Stimulated activated CD4-positive, alpha-beta T cell treated with anti-CD3 and anti-CD28 coated beads, Interleukin-2, amount 100 ng/mL, for 24 hours (primary cell): ENCODE measurements around the gene CDKL2.

Experiments
- DNase-seq, 2 donors: peaks; one replicate each; pipeline ENCODE4 v3.0.0-alpha.2; 2020

CDKL2 gene

DNA sequence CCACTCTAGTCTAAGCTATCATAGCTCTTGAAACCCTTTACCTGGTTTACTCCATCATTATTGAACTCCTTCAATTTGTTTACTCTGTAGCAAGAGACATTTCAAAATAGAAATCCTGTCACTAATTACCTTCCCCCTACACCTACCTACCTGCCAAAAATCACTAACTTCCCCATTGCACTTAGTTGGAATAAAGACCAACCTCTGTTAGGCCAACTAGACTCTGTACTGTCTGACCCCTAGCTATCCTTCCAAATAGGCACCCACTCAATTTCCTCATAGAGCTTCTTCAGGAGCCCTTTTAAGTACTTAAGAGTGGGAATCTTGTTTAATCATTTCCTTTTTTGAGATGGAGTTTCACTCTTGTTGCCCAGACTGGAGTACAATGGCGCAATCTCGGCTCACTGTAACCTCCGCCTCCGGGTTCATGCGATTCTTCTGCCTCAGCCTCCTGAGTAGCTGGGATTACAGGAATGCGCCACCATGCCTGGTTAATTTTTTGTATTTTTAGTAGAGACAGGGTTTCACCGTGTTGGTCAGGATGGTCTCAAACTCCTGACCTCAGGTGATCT lies 8.9 kb upstream of the CDKL2 start:
- no peak for DNase-seq

DNA sequence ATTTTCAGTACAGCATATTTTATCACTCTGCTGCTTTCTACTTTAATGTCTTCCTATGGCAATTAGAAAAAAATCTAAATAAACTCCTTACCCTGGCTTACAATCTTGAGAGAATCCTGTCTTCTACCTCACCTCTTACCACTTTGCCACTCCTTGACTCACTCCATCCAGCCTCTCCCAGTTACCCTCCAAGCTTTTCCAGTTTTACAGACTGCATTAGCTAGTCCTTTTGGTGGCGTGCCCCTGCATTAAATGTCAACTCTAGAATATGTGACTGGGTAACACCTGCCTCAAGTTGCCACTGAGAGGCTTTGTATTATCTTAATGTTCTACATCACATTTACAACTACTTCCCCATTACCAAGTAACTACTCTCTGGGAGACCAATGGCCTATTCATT lies 7.5 kb upstream of the CDKL2 start:
- DNase-seq = no peak

DNA sequence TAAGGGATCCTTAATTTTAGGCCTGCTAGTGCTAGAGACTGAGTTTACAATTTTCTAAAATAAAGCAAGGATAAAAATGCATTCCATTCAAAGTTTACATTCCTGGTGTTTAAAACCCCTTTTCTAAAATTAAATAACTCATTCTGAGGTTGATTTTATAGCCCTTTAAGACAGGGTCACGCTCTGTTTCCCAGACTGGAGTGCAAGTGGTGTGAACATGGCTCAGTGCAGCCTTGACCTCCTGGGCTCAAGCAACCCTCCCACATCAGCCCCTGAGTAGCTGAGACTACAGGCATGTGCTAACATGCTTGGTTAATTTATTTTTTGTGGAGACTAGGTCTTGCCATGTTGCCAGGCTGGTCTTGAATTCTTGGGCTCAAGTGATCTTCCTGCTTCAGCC lies 6.8 kb upstream of the CDKL2 start:
- DNase-seq = no peak

DNA sequence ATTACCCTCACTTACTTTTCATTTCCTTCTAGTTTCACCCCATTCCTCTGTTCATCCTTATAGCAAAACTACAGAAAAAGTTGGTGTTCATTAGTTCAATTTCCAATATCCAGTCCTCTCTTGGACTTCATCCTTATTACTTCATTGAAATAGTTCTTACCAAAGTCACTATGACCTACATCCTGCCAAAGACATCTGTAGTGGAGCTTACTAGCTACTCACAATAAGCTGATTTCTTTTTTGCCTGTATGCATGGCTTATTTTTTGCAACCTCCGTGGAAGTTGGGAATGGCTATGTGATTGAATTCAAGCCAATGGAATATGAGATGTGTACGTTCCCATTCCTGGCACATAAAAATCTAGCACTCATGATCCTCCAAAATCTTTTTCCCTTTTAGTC lies 4.6 kb upstream of the CDKL2 start:
- no peak for DNase-seq

DNA sequence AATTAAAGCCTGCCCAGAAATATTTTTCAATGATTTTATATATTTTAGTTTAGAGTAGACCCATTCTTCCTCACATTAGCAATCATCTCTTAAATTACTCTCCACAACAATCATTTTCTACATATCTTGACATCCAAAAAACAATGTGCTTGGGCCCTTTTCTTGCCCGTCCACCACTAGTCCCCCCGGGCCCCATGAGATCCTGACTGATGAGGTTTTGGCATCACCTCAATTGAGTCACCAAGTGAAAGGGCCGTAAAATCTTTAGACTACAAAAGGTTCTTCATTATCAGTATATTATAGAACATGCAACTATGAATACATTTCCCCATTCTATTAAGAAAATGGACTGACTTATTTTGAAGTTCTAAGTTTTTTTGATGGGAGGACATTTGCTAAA lies 4.0 kb upstream of the CDKL2 start:
- DNase-seq = no peak

DNA sequence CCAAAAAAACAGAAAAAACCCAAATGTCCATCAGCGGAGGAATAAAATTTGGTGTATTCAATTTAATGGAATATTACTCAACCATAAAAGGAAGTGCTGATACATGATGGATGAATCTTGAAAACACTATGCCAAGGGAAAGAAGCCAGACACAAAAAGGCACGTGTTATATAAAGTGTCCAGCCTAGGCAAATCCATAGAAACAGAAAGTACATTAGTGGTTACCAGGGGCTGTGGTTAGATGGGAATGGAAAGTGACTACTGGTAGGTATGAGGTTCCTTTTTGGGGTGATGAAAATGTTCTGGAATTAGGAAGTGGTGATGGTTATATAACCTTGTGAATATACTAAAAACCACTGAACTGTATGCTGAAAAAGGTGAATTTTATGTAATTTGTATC lies 3.5 kb upstream of the CDKL2 start:
- no peak for DNase-seq

DNA sequence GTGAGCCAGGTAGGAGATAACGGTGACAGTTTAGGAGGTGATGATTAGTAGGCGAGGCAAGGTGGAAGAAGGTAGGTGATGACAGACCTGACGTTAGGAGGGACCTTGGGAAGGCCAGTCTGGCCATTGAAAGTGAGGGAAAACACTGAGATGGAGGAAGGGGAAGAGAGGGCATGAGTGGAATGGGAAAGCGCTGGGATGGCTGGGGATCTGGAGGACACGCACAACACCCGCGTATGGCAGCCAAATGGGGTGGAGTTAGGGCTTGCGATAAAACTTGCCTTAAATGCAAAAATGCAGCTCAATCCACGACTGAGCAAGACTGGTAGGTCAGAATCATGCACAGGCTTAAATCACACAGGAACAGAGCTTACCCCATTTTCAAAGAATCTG lies 605 bp upstream of the CDKL2 start:
- no peak for DNase-seq

DNA sequence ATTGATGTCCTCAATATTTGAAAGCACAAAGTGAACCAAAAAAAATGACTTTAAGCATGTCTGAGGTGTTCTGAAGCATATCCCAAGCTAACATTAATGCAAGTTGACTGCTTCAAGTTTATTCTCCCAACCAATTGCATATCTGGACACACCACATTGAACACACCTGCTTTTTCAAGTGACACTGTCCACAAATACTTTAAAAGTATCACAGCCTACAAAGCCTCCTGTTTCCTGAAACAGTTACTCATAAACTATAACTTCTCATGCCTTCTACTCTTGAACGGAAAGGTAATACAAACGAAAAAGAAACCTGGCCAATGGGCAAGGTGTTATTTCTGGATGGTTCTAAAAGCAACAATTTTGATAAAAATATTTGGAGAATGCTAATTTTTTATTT lies 1.1 kb downstream of the CDKL2 start:
- DNase-seq = no peak

DNA sequence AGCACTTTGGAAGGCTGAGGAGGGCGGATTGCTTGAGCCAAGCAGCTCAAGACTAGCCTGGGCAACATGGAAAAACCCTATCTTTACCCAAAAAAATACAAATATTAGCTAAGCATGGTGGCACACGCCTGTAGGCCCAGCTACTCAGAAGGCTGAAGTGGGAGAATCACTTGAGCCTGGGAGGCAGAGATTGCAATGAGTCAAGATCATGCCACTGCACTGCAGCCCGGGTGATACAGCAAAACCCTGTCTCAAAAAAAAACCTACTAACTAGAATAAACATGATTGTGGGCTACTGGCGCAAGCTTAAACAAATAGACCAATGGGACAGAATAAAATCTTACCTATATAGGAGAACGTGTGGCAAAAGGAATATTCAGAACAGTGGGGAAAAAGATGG lies 7.3 kb downstream of the CDKL2 start:
- DNase-seq = no peak

DNA sequence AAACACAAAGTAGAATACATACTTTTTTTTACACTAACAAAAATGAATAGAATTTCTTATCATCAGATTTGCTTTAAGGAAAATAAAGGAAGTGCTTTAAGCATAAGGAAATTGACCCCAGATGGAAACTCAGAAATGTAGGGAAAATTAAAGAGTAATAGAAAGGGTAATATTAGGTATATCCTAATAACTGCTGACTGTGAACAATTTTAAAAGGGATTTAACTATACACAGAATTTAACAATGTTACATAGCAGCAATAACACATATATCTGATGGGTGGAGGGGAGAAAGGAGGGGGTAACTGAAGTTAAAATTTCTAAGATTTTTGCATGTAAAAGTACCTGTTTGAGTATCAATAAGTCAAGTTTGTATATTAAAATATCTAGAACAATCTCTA lies 8.6 kb downstream of the CDKL2 start:
- no peak for DNase-seq

DNA sequence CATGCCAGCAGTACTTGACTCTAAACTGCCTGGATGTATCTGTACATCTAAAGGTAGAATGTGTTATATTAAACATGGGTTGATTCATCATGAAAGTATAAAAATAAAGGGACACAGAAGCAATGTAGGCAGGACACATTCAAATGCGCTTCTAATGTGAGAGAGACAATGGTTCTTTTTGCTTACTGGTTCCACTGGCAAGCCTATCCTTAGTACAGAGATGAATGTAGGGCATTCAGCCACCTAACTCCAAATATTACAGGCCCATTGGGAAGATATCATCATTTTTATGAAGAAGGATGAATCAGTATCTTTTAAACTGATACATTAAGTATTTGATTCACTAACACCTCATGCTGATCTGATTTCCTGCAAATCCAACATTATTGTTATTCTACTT lies 18.0 kb downstream of the CDKL2 start:
- no peak for DNase-seq

DNA sequence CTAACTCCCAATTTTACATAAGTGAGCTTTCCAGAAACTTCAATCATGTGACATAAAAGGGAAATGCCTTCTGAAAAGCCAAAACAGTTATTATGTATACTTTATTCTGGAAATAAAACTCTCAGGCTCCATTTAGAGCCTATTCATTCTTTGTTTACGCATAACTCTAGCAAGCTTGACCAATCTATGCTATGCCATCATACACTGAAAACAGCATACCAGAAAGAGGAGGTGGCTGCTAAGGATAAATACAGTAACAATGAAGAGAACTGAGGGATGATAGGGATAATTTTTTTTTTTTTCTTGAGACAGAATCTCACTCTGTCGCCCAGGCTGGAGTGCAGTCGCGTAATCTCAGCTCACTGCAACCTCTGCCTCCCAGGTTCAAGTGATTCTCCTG lies 24.4 kb downstream of the CDKL2 start:
- DNase-seq = no peak

DNA sequence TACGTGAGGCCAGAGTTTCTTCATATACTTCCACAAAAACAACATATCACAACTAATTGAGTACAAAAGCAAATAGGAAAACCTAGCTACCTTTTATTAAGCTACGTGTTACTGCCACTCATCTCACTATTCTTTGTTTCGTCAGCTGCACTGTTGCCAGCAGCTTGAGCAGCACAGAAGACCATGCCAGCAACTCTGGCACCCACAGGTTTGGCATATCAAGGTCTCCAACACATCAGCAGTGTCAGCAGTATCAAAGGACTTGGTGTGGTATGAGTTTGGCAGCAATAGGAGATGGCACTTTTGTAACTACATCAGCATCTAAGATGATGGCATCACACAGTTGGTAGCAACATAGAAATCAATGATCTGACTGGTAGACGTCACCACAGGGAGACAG lies 30.7 kb downstream of the CDKL2 start:
- no peak for DNase-seq

DNA sequence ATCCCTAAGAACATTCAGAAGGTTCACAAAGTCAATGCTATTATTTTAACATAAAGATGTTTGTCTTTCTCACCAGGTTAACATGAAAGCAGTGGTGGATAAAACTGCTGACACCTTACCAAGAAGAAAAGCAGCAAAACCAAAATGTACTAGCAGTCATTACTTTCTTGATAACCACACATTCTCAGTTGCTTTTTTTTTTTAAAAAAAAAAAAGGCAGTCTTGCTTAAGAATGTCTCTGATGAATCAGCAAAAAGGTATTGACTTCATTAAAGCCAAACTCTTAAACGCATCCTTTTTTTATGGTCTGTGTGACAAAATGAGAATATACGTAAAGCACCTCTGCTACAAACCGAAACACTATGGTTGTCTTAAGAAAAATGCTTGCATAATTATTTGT lies 31.9 kb downstream of the CDKL2 start:
- no peak for DNase-seq

DNA sequence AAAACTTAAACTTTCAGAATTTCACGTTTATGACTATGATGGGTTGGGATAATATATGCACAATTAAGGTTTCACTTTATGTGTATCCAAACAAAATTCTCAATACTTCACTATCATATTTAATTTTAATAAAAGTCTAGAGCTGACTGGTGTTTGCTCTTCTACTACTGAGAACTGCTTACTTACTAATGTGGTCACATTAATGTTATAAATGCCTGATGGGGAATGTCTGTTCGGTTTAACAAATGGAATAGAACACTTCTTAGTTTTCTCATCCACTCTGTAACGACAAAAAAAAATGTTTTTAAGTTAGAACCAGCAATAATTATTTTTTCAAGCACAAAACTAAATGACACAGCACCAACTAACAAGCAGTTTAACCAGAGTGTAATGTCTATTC lies 34.3 kb downstream of the CDKL2 start:
- DNase-seq = no peak

DNA sequence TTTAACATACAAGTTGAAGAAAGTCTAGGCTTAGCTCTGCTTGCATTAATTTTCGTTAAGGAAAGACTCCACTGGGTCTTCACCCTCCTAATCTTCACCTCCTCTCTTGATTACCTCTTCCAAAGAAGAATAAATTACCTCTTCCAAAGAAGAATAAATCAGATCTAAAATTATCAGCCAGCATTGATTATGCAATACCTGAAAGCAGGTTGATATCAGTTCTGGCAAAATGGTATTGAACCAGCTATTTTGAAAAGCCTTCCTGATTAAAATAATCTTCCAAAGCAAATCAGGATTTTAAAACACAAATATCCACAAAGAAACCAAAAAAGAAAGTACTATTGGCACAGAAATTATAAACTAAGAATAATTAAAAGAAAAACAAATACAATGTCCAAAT lies 36.9 kb downstream of the CDKL2 start:
- DNase-seq = no peak

DNA sequence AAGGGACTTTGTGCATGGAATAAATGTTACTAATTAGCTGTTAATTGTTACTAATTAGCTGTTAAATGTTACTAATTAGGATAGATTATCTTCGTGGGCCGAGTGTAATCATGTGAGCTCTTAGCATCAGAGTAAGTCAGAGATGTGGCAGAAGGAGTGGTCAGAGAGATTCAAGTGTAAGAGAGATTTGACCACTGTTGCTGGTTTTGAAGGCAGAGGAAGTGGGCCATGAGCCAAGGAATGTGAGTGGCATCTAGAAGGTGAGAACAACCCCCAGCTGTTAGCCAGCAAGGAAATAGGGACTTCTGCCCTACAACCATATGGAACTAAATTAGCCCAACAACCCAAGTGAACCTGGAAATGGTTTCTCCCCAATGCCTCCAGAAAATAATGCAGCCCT lies 46.3 kb downstream of the CDKL2 start:
- no peak for DNase-seq

DNA sequence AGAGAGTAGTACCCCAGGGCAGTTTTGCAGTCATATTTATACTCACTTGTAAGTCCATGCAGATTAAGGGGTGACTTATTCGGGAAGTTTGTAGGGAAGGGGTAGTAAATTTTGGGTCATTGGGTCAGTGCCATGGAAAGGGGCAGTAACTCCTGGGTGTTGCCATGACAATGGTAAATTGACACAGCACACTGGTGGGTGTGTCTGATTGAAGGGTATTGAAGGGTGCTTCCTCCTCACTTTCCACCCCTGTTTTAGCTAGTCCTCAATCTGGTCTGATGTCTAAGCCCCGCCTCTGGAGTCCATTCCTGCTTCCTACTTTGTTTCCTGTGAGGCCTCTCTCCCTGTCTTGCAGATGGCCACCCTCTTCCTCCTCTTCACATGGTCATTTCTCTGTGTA lies 62.6 kb downstream of the CDKL2 start:
- no peak for DNase-seq

DNA sequence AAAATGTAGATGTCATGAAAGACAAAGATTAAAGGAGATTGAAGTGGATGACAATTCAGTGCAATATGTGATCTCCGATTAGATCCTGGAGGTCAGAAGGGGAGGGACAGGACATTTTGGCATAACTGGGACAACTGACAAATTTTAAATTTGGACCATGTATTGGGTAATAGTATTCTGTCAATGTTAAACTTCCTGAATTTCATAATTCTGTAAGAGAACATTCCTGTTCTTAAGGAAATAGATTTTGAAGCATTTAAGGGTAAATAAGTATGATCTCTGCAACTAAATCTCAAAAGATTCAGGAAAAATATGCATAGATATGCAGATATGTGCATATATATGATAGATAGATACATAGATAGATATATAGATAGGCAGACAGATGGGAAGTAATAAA lies 63.4 kb downstream of the CDKL2 start:
- DNase-seq = no peak

DNA sequence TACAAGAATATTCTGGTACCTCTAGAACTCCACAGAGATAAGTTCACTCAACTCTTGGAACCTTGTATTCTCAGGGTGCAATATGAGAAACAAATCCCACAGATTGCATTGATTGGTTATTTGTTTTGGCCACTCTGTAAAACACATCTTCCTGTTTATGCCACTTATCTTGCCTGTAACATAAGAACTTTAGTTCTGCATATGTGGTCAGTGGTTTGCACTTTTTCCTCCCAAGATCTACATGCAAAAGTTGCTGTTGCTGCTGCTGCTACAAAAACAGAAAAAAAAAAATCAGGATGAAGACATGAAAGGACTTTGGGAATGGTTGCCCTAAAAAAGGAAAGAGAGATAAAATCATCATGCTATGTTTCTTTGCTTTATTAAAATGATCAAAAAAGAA lies 64.8 kb downstream of the CDKL2 start:
- DNase-seq = no peak

DNA sequence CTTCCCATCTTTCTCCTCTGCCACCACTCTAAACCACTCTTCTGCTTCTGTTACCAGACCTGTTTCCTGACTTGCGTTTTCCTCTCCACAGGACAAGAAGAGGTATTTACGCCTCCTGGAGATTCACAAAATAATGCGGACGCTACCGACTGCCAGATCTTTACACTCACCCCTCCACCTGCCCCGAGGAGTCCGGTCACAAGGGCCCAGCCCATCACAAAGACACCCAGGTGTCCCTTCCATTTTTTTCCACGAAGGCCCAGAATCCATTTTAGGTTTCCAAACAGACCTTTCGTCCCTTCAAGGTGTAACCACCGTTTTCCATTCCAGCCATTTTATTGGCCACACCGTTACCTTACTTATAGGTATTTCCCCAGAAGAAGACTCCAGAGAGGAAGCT lies 66.3 kb downstream of the CDKL2 start:
- DNase-seq = no peak

DNA sequence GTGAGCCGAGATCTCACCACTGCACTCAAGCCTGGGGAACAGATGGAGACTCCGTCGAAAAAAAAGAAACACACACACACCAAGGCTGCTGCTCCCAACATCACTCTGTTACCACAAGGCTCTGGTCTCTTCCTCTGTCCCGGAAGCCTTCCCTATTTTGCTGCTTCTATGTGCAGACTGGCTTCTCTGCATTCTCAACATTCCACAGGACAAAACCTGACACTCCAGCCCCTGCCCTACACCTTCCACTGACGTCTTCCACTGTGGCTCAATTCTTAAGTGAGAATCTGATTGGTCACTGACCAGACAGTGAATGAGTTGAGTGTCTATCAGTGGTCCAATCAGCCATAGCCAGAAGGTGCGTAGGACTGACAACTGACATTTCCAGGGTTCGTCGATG lies 68.5 kb downstream of the CDKL2 start:
- no peak for DNase-seq

DNA sequence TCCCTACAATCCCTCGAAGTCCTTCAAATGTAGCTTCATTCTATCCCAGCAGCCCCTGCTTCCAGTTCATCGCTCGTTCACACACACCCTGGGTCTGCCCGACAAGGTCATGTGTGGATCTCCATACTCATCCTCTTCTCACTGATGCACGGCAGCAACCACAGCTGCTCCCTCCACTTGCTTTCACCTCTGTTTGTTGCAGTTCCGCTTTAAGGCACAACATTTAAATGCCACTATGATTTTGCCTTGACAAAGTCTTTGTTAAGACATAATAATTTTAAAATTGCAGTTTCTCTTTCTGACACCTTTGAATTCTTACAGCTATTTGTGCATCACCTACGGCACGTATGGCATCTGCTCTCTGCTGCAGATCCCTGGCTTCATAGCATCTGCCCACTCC lies 72.6 kb downstream of the CDKL2 start:
- no peak for DNase-seq

DNA sequence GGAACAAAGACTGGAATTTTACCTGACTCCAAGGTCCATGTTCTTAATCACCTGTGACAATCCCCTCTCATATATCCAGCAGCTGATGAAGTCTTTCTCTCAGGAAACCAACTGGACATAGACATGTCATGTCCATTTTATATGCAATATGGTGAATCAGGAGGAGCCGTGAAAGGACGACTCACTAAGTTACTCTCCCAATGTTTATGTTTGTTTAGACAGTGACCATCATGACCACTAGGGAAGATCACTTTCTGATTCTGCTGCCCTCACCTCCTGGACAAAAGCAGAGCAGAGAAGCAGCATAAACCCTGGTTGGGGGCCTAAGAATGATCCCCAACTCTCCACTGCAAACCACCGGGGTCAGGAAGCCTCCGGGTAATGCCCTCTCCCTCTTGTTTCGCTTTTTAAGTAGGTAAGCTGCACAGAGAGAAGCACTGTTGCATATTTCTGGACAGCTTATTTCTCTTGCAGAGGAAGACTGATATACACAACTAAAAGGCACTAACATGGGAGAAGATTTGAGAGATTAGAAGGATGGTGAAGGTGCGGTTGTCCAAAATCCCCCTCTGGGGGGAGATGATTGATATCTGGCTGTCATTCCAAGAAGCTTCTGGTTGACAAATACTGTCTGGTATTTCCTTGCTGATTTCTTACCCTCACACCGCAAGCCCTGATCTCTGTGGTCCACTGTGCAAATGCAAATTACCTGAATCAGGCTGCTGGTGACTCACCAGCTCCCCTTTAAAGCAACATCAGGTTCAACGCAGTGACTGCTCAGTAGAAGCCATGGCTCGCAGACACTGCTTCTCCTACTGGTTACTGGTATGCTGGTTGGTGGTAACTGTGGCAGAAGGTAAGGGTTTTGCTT lies 74.8 kb downstream of the CDKL2 start, which contains the start of gene ODAPH:
Gene ODAPH, plus strand, starts transcription at position 773 of the 871 bp plus-strand sequence. Its CDS starts 17 bp downstream, at position 790.
- peak; percentile 7 to 22 for DNase-seq

DNA sequence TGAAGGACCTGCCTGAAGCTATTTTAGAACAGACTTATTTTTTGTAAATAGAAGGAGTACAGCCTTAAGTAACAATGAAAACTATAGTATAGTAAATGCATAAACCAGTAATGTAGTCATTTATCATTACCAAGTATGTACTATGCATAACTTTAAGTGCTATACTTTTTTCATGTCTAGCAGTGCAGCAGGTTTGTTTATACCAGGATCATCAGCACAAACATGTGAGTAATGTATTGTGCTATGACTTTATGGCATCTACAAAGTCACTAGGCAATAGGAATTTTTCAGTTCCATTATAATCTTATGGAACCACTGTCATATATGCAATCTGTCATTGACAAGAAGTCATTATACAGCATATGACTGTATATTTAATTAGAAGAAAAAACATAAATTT lies 77.9 kb downstream of the CDKL2 start:
- no peak for DNase-seq
